Upper lobe of left lung (tissue), 6 donors: ENCODE data around the gene PLXNA4. TPM values are rescaled to one million over a fixed set of nuclear protein-coding genes. Genes with fewer than 3 reads are reported as not detected.

ENCODE experiments used
- ATAC-seq, 2 donors: fragments of 200-7000 bp; cut with Tn5 transposase; one replicate each; pipeline ENCODE4 v1.9.1; 2022; ENCODE audit warnings: mild to moderate bottlenecking in 2 of 2, moderate library complexity in 2 of 2; ENCODE audit not compliant: low FRiP score in 2 of 2
- DNase-seq, 2 donors: peaks; one replicate each; pipeline ENCODE4 v3.0.0-alpha.2; 2019 to 2020
- H3K27ac ChIP-seq, 4 donors: fragments of 200-600 bp; sonication (generic); one replicate each; pipeline ENCODE4 v1.5.1; 2016 to 2019
- H3K27me3 ChIP-seq, 4 donors: fragments of 200-600 bp; sonication (generic); one replicate each; pipeline ENCODE4 v1.5.1; 2017 to 2019
- H3K36me3 ChIP-seq, 4 donors: fragments of 200-600 bp; sonication (generic); one replicate each; pipeline ENCODE4 v1.5.1; 2016 to 2019
- H3K4me1 ChIP-seq, 4 donors: fragments of 200-600 bp; sonication (generic); one replicate each; pipeline ENCODE4 v1.5.1; 2018 to 2019
- H3K4me3 ChIP-seq, 4 donors: fragments of 200-600 bp; sonication (generic); one replicate each; pipeline ENCODE4 v1.5.1; 2017 to 2019; ENCODE audit warnings: mild to moderate bottlenecking in 2 of 4, moderate library complexity in 1 of 4
- H3K9me3 ChIP-seq, 4 donors: fragments of 200-600 bp; sonication (generic); one replicate each; pipeline ENCODE4 v1.5.1; 2018 to 2019
- CTCF ChIP-seq, 6 experiments: fragments of 450-650 bp in 4 of 6; fragments of 200-600 bp in 2 of 6; sonication (generic) in 2 of 6; IDR thresholded peaks; one replicate each; pipeline ENCODE4 v1.5.1; 2016 to 2019; ENCODE audit warnings: antibody characterized with exemption in 6 of 6
- EP300 ChIP-seq, 4 donors: sonication (generic); formaldehyde crosslinking; IDR thresholded peaks; one replicate each; pipeline ENCODE4 v1.5.1; 2017; ENCODE audit warnings: antibody characterized with exemption in 4 of 4, control low read depth in 2 of 4
- POLR2A ChIP-seq, 4 donors: fragments of 450-650 bp; IDR thresholded peaks; one replicate each; pipeline ENCODE4 v1.5.1; 2016 to 2017; ENCODE audit warnings: antibody characterized with exemption in 4 of 4, mild to moderate bottlenecking in 2 of 4
- POLR2AphosphoS5 ChIP-seq, 2 donors: sonication (generic); formaldehyde crosslinking; IDR thresholded peaks; one replicate each; pipeline ENCODE4 v1.5.1; 2017; ENCODE audit warnings: antibody characterized with exemption in 2 of 2
- WGBS, 2 donors: methylation state at CpG; one replicate each; pipeline ENCODE4 v1.1.5; 2017 to 2018; 5-methylcytosine and 5-hydroxymethylcytosine counted together
- total RNA-seq, 6 donors: library from RNA; depleted of rRNA in 4 of 6; stranded (reverse); fragments of >200 nt in 4 of 6; gene quantifications; one replicate each; pipeline versions ENCODE4 v1.1.0 to v1.2.1, GENCODE V29; 2016 to 2021
- donor health status: DM: no; HTN: no; CAD: no; lungs with moderate emphysema.
- donor health status: DM: no; HTN: yes; CAD: no; lungs with severe emphysema.

PLXNA4 gene
- total RNA-seq, 6 donors from 2014 or later, result 1.1 to 5.9 (median 2.6) TPM

GRCh38 chr7:132420527-132420926 lies 155.7 kb downstream of the PLXNA4 start:
- Histone ChIP-seq H3K27ac (no peak overlapping the region), H3K4me1 (peaks cover 0 to 12% (median 4%) of the 10 kb centered on the region in 4 donors), H3K9me3 (no peaks in the 10 kb centered on the region), H3K4me3 (no peak overlapping the region), H3K36me3 (no peaks in the 10 kb centered on the region), H3K27me3 (no peaks in the 10 kb centered on the region)
- TF ChIP-seq CTCF (IDR thresholded peaks at IDR 0.05) (no peak), EP300 (IDR thresholded peaks at IDR 0.05) (no peak), POLR2A (IDR thresholded peaks at IDR 0.05) (no peak), POLR2AphosphoS5 (IDR thresholded peaks at IDR 0.05) (no peak)
- no peak for ATAC-seq
- WGBS, 2 donors, result 64 to 73% methylated on average over 2 of the region's 2 CpGs
- no peak for DNase-seq

- H3K4me3 ChIP-seq, result no peak overlapping the region
- H3K36me3 ChIP-seq, result no peaks in the 10 kb centered on the region
- peak in 2 of 4 donors; percentile 20 to 58 for TF ChIP-seq EP300 (IDR thresholded peaks at IDR 0.05)
- TF ChIP-seq POLR2AphosphoS5 (IDR thresholded peaks at IDR 0.05), result peak; percentile 53 to 66
- no peak for TF ChIP-seq POLR2A (IDR thresholded peaks at IDR 0.05)
- H3K9me3 ChIP-seq, result no peaks in the 10 kb centered on the region
- H3K27me3 ChIP-seq, result no peaks in the 10 kb centered on the region
- WGBS, 2 donors, result 39 to 46% methylated on average over 2 of the region's 2 CpGs
- peaks cover 0 to 12% (median 4%) of the 10 kb centered on the region in 4 donors for H3K4me1 ChIP-seq
- ATAC-seq, result no peak
- H3K27ac ChIP-seq, result no peak overlapping the region
- DNase-seq, result no peak
These were observed 156.7 kb downstream of the PLXNA4 start for GRCh38 chr7:132419542-132419941.

DNA sequence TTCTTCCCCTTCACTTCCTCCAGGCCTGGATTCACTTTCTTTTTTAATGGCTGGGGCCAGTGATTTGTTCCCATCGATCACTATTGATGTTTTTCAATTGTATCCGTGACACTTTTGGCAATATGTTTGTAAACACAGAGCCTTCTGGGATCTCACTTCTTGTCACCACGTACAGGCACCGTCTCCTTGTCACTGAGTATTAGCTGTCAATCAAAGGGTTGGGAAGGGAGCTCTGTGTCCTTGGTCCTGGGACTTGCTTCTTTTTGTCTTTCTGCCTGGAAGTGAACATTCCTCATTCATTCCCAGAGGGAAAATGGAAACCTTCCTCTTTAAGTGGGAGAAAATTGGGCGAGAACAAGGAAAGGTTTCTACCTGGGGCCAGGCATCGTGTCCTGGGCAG lies 157.4 kb downstream of the PLXNA4 start:
- no peak for DNase-seq
- Histone ChIP-seq H3K36me3 (no peaks in the 10 kb centered on the region), H3K4me1 (peaks cover 0 to 12% (median 4%) of the 10 kb centered on the region in 4 donors), H3K4me3 (no peak overlapping the region), H3K27ac (no peak overlapping the region), H3K9me3 (no peaks in the 10 kb centered on the region), H3K27me3 (no peaks in the 10 kb centered on the region)
- no peak for TF ChIP-seq CTCF (IDR thresholded peaks at IDR 0.05)
- no peak for TF ChIP-seq POLR2A (IDR thresholded peaks at IDR 0.05)
- TF ChIP-seq EP300 (IDR thresholded peaks at IDR 0.05), result no peak
- TF ChIP-seq POLR2AphosphoS5 (IDR thresholded peaks at IDR 0.05), result no peak
- no peak for ATAC-seq
- 69 to 72% methylated on average over 6 of the region's 6 CpGs for WGBS, 2 donors

DNA sequence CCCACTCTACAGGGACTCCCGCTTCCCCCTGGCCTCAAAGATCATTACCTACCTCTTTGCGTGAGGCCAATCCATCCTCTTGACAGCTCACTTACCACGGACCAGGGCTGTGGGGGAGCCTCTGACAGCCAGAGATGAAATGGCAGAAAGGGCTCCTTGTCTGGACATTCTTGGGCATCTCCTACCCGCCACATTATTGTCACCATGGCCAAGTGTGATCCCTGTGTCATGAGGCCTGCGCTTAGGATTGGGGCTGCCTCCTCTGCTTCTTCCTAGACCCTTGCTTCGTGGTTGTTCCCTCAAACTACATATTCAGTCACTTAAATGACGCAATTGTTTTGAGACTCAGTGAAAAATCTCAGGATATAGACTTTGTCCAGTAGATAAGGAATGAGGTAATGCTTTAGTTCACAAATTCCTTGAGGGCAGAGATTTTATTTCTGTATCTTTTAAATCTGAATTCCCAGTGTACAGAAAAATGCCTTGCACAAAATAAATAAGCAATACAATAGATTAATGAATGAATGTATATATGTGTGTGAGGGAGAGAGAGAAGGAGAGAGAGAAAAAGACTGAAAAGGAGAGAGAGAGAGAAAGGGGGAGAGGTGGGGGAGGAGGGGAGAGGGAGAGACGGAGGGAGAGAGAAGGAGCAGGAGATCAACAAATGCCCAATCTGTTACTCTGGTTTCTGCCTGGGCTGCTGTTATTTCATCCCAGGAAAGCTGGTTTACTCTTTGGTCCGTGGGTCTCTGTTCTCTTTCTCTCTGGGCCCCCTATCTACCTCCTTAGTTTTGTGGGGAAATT lies 159.0 kb downstream of the PLXNA4 start:
- TF ChIP-seq CTCF (IDR thresholded peaks at IDR 0.05), result no peak
- no peak for TF ChIP-seq POLR2AphosphoS5 (IDR thresholded peaks at IDR 0.05)
- TF ChIP-seq EP300 (IDR thresholded peaks at IDR 0.05), result no peak
- TF ChIP-seq POLR2A (IDR thresholded peaks at IDR 0.05), result no peak
- Histone ChIP-seq H3K36me3 (no peaks in the 10 kb centered on the region), H3K9me3 (no peaks in the 10 kb centered on the region), H3K4me3 (no peak overlapping the region), H3K27me3 (no peaks in the 10 kb centered on the region), H3K4me1 (peaks cover 0 to 12% (median 4%) of the 10 kb centered on the region in 4 donors), H3K27ac (no peak overlapping the region)
- DNase-seq (no peak), ATAC-seq (no peak)
- 70 to 72% methylated on average over 9 of the region's 9 CpGs for WGBS, 2 donors

DNA sequence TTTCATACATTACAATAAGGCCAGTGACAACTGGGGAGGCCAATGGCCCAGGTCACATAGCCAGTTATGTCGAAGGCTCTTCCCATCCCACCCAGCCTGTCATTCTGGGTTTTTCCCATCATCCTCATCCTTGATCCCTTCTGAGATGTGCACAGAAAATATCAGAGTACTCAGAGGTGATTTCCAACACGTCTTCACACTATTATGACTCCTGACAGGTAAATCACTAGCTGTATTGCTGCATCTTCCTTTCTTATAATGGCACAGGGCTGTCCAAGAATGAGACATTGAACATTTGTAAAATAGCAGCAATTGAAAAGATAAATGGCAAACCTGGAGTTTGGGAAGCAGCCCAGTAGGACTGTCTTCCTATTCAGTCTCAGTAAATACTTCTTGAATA lies 159.9 kb downstream of the PLXNA4 start:
- no peak for ATAC-seq
- 73 to 87% methylated on average over 2 of the region's 2 CpGs for whole genome bisulfite sequencing, 2 donors
- Histone ChIP-seq H3K36me3 (no peaks in the 10 kb centered on the region), H3K27me3 (no peaks in the 10 kb centered on the region), H3K9me3 (no peaks in the 10 kb centered on the region), H3K4me1 (peaks cover 0 to 12% (median 4%) of the 10 kb centered on the region in 4 donors), H3K4me3 (no peak overlapping the region), H3K27ac (no peak overlapping the region)
- DNase-seq, result no peak
- TF ChIP-seq EP300 (IDR thresholded peaks at IDR 0.05), result no peak
- no peak for TF ChIP-seq POLR2AphosphoS5 (IDR thresholded peaks at IDR 0.05)
- TF ChIP-seq POLR2A (IDR thresholded peaks at IDR 0.05), result no peak
- TF ChIP-seq CTCF (IDR thresholded peaks at IDR 0.05), result no peak
